Transverse colon (tissue), 4 donors: ENCODE data around the gene FBXL13. TPM values are rescaled to one million over a fixed set of nuclear protein-coding genes. Genes with fewer than 3 reads are reported as not detected.
"Not testable (repeated sequence)": the region's sequence is repeated elsewhere in the genome, so short reads cannot be mapped to it uniquely, and the experiment has no call there.

ENCODE experiments used
- DNase-seq: peaks from one replicate; pipeline ENCODE4 v3.0.0-alpha.2; 2019
- H3K27ac ChIP-seq, 4 donors: fragments of 200-600 bp; sonication (generic); 2 replicates each; pipeline ENCODE4 v1.5.1; 2016 to 2018; ENCODE audit warnings: inconsistent platforms in 4 of 4
- H3K27me3 ChIP-seq: fragments of 200-600 bp; sonication (generic); 2 replicates; pipeline ENCODE4 v1.5.1; 2017; ENCODE audit warnings: inconsistent platforms
- H3K36me3 ChIP-seq, 4 donors: fragments of 200-600 bp; sonication (generic); 2 replicates each; pipeline ENCODE4 v1.5.1; 2017 to 2019; ENCODE audit warnings: inconsistent platforms in 4 of 4
- H3K4me1 ChIP-seq, 4 donors: fragments of 200-600 bp; sonication (generic); 2 replicates each; pipeline ENCODE4 v1.5.1; 2017 to 2020; ENCODE audit warnings: inconsistent platforms in 4 of 4
- H3K4me3 ChIP-seq, 4 donors: fragments of 200-600 bp; sonication (generic); 1 replicate in 1 of 4; 2 replicates in 3 of 4; pipeline versions ENCODE4 v1.5.1 to v1.6.1; 2017 to 2019; ENCODE audit warnings: inconsistent platforms in 4 of 4
- H3K9me3 ChIP-seq, 2 donors: fragments of 200-600 bp; sonication (generic); 2 replicates each; pipeline ENCODE4 v1.5.1; 2017 to 2019; ENCODE audit warnings: inconsistent platforms in 2 of 2
- WGBS, 2 donors: methylation state at CpG; one replicate each; pipeline ENCODE4 v1.1.5; 2018; ENCODE audit warnings: low coverage in 1 of 2; 5-methylcytosine and 5-hydroxymethylcytosine counted together
- in situ Hi-C, 4 donors: fragments of 200-750 bp; cut with MboI; loops; one replicate each; pipeline versions ENCODE4 v1.15.0 to v1.15.1; 2017; ENCODE audit warnings: low sequenced_read_pairs in 3 of 4, low pct_ligation_motif_present in 1 of 4, low pct_unique_long_range_greater_than_20kb in 1 of 4
- intact Hi-C: fragments of 100-400 bp; cut with DNase I; formaldehyde crosslinking; loops from one replicate; pipeline ENCODE4 v1.15.1; 2023; ENCODE audit warnings: low total_unique reads
- small RNA-seq, 4 donors: library from RNA; depleted of rRNA; stranded (forward); fragments of <200 nt; gene quantifications; one replicate each; pipeline ENCODE3, GENCODE V24; 2016
- total RNA-seq, 4 donors: library from RNA; depleted of rRNA; stranded (reverse); fragments of >200 nt; gene quantifications; one replicate each; pipeline ENCODE4 v1.1.0, GENCODE V29; 2016

Gene FBXL13
- total RNA-seq, 4 donors from 2014 or later = 0.96 to 6.8 (median 1.9) TPM; not detected in 1

DNA sequence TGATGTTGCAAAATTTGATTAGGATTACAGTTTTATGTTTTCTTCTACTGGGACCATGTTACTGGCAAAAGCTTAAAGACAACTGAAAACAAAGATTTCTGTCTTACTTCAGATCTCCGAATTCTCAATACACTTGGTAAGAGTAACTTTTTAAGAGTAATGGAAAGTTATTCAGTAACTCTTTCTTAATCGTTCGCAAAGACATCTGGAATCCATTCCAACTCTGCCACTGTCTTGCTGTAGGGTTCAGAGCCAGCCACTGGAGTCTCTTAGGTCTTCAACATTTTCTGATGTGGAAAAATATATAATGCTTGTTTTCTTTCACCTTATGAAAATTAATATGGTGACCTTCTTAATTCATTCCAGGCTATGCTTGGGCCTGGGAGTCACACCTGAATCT lies 295.9 kb downstream of the FBXL13 start:
- H3K36me3 ChIP-seq, DNase-seq, H3K4me3 ChIP-seq, H3K27me3 ChIP-seq, H3K4me1 ChIP-seq, in situ Hi-C loops, H3K27ac ChIP-seq, H3K9me3 ChIP-seq, intact Hi-C loops: not testable (repeated sequence)
- 77 to 80% methylated on average over 1 to 3 of the region's 3 CpGs for WGBS, 2 donors

- H3K36me3 ChIP-seq, H3K4me3 ChIP-seq, intact Hi-C loops, H3K27me3 ChIP-seq, H3K9me3 ChIP-seq, H3K4me1 ChIP-seq, H3K27ac ChIP-seq, DNase-seq, in situ Hi-C loops: not testable (repeated sequence)
Measured at GRCh38 chr7:102776217-102776616, 298.4 kb downstream of the FBXL13 start.

DNA sequence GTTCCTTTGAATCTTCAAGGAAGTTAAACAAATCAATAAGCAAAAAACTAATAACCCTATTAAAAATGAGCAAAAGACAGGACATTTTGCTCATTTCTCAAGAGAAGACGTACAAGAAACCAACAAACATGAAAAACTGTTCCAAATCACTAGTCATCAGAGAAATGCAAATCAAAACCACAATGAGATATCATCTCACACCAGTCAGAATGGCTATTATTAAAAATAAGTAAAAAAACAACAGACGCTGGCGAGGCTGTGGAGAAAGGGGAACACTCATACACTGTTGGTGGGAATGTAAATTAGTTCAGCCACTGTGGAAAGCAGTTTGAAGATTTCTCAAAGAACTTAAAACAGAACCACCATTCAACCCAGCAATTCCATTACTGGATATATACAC lies 304.1 kb downstream of the FBXL13 start:
- H3K9me3 ChIP-seq, H3K27ac ChIP-seq, DNase-seq, H3K4me1 ChIP-seq, H3K36me3 ChIP-seq, intact Hi-C loops, H3K4me3 ChIP-seq, H3K27me3 ChIP-seq: not testable (repeated sequence)
- in situ Hi-C loops = loop anchor here in 3 of 4 donors (25.0 kb wide), 1 partner anchor 292 kb away; the partner anchor contains the start of gene FBXL13 (in 3 of the 3)
- 70 to 87% methylated on average over 2 to 3 of the region's 3 CpGs for WGBS, 2 donors

DNA sequence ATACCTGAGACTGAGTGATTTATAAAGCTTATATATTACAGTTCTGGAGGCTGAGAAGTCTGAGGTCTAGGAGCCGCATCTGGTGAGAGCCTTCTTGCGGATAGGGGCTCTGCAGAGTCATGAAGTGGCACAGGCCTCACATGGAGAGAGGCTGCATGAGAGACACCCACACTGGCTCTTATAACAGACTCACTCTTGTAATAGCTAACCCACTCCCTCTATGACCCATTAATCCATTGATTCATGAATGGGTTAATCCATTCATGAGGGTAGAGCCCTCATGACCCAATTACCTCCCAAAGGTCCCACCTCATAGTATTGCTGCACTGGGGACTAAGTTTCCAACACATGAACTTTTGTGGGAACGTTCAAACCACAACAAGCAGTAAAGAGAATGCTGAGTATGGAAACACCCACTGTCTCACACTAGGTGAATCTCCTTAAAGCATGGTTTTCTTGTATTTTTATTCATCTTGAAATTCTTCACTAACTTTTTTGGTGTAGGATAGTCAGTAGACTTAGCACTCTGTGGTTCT lies 304.9 kb downstream of the FBXL13 start:
- 87% methylated on average over 1 of the region's 3 CpGs; no CpG with 5 or more reads in 1 of the 2 donors for WGBS, 2 donors
- H3K4me1 ChIP-seq, H3K36me3 ChIP-seq, H3K9me3 ChIP-seq, H3K27me3 ChIP-seq, intact Hi-C loops, H3K4me3 ChIP-seq, H3K27ac ChIP-seq, DNase-seq: not testable (repeated sequence)
- in situ Hi-C loops = loop anchor here in 3 of 4 donors (25.0 kb wide), 1 partner anchor 293 kb away; the partner anchor contains the start of gene FBXL13 (in 3 of the 3)

- DNase-seq, intact Hi-C loops, H3K36me3 ChIP-seq, H3K4me3 ChIP-seq, H3K27me3 ChIP-seq, H3K4me1 ChIP-seq, H3K9me3 ChIP-seq: not testable (repeated sequence)
- H3K27ac ChIP-seq = peak overlapping the region in 1 of 4 donors; percentile 61
- in situ Hi-C loops = loop anchor here in 3 of 4 donors (25.0 kb wide), 1 partner anchor 299 kb away; the partner anchor contains the start of gene FBXL13 (in 3 of the 3)
- WGBS, 2 donors = 67 to 69% methylated on average over 1 to 6 of the region's 6 CpGs
Measured at GRCh38 chr7:102763295-102763905, 311.2 kb downstream of the FBXL13 start.

Small RNA genes lying within 50 kb of the gene (small RNA-seq; reads per million reads assigned to genes)
- 0 reads per million in 4 donors for gene RNU6-1136P

Other genes starting within 250 kb of the FBXL13 start
- 1 to 10 TPM in 3 of 4 donors, not detected in 1; 1.4 to 5.8 (median 2.2) TPM for gene LRRC17, start 161.8 kb downstream of the FBXL13 start, total RNA-seq
- 10 to 100 TPM; 12.7 to 50.7 (median 27.0) TPM for gene ARMC10, start 344 bp upstream of the FBXL13 start, total RNA-seq
- gene NAPEPLD, start 74.3 kb upstream of the FBXL13 start, total RNA-seq = 100 to 1,000 TPM in 1 of 4 donors, 10 to 100 TPM in 3; 51.9 to 179 (median 81.8) TPM
- gene PMPCB, start 222.6 kb upstream of the FBXL13 start, total RNA-seq = 10 to 100 TPM; 20.6 to 64.6 (median 46.3) TPM